ENCODE data around the gene ROBO1. TPM values are rescaled to one million over a fixed set of nuclear protein-coding genes. Genes with fewer than 3 reads are reported as not detected.

Gene ROBO1
- total and polyA plus RNA-seq, 2 of the 8 experiments (the other 6 are each of a cell fraction or from before 2014, with no cell fraction given) = 51.4 to 91.0 TPM

DNA sequence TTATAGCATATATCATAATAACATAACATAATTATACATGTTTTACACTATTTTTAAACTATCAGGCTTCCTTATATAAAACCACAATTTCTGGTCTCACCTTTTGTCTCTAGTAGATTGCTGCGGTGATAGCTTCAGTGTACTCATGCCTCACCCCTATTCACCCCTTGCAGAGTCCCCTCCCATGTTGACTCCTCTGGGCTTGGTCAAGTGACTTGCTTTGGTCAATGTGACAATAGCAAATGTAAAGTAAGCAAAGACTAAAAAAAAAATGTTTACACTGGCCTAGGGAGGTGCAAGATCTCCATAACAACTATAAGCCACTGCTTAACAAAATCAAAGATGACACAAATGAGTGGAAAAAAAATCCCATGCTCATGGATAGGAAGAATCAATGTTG is 537.5 kb downstream of the ROBO1 start:
- Histone ChIP-seq H3K23ac (ENCODE audit: insufficient read length) (no peak overlapping the region), H3K14ac (ENCODE audit: insufficient read length) (no peak overlapping the region), H4K91ac (replicated peaks; ENCODE audit: insufficient read length, low read length) (no peak overlapping the region), H3K4me1 (replicated peaks in 1 of 4; ENCODE audit: control insufficient read depth in 3 of 4, insufficient read depth in 4 of 4, low read length in 3 of 4) (no peaks in the 10 kb centered on the region), H4K5ac (ENCODE audit: insufficient read length, low read depth, low read length) (no peak overlapping the region), H3K79me1 (ENCODE audit: low read depth, low read length) (no peaks in the 10 kb centered on the region), H2BK15ac (ENCODE audit: low read length) (no peak overlapping the region), H3K9ac (replicated peaks in 1 of 4; ENCODE audit: extremely low read depth in 1 of 4, low read depth in 3 of 4, low read length in 3 of 4) (no peak overlapping the region), H2BK12ac (ENCODE audit: low read depth, low read length) (no peak overlapping the region), H3K79me2 (ENCODE audit: control insufficient read depth in 1 of 2, insufficient read depth in 2 of 2, low read length in 2 of 2) (no peaks in the 10 kb centered on the region), H3K36me3 (ENCODE audit: control insufficient read depth in 2 of 4, insufficient read depth in 4 of 4, low read length in 3 of 4) (no peaks in the 10 kb centered on the region), H2BK20ac (ENCODE audit: low read length) (no peak overlapping the region), H2AFZ (ENCODE audit: low read length) (no peak overlapping the region), H4K20me1 (replicated peaks in 1 of 2; ENCODE audit: control insufficient read depth in 1 of 2, insufficient read depth in 2 of 2, low read length in 2 of 2) (no peaks in the 10 kb centered on the region), H3K9me3 (ENCODE audit: insufficient read depth in 2 of 2, low read depth in 1 of 2, low read length in 1 of 2) (0 out of 4 replicates have a peak, but pooled peaks cover 0 to 2% of the 10 kb centered on the region in 2 experiments), H2AK5ac (ENCODE audit: low read depth, low read length) (no peak overlapping the region), H2BK5ac (ENCODE audit: low read depth, low read length) (no peak overlapping the region), H3K4ac (replicated peaks; ENCODE audit: insufficient read length, low read depth, low read length) (no peak overlapping the region), H3K56ac (replicated peaks; ENCODE audit: insufficient read length, low read depth, low read length) (no peak overlapping the region), H3K23me2 (ENCODE audit: low read depth, low read length) (no peaks in the 10 kb centered on the region), H3K4me2 (ENCODE audit: insufficient read depth in 1 of 2, low read depth in 2 of 2, low read length in 2 of 2) (no peak overlapping the region), H3K27ac (ENCODE audit: low read depth, low read length) (no peak overlapping the region), H4K8ac (ENCODE audit: extremely low read depth, insufficient read depth, low read length) (no peak overlapping the region), H3K27me3 (replicated peaks in 1 of 4; ENCODE audit: control insufficient read depth in 3 of 4, extremely low read depth in 1 of 4, insufficient read depth in 3 of 4, low read length in 3 of 4) (no peaks in the 10 kb centered on the region), H3K4me3 (ENCODE audit: extremely low read depth in 1 of 4, insufficient read depth in 2 of 4, low read depth in 3 of 4, low read length in 4 of 4) (no peak overlapping the region), H2BK120ac (replicated peaks; ENCODE audit: low read depth, low read length) (no peak overlapping the region), H3K18ac (ENCODE audit: extremely low read depth, low read length) (no peak overlapping the region)
- WGBS, 2 experiments (ENCODE audit: extremely low coverage in 1 of 2, insufficient coverage in 1 of 2, insufficient read length in 1 of 2, insufficient replicate concordance in 2 of 2, low coverage in 1 of 2, low lambda C conversion rate in 2 of 2, missing lambda C conversion rate in 1 of 2) = 91% methylated on average over 1 of the region's 1 CpG; no CpG with 5 or more reads in 1 of the 2 experiments
- ChIA-PET POLR2A (ENCODE audit: partially characterized antibody) (interaction anchor here (0.7 kb wide), 1 partner anchor 36 kb away, joined by 3 read pairs; no protein-coding TSS in a partner anchor), CTCF (ENCODE audit: partially characterized antibody) (interaction anchor here (0.9 kb wide), 1 partner anchor 132 kb away, joined by 4 read pairs; no protein-coding TSS in a partner anchor)
- DNase-seq (ENCODE audit: low read depth in 1 of 2, low spot score in 2 of 2) (no peak), FAIRE-seq (no peak)
- TF ChIP-seq RAD21 (IDR thresholded peaks at IDR 0.05 in 1 of 2, conservative IDR thresholded peaks at IDR 0.05 in 1 of 2; ENCODE audit: low read depth in 2 of 2, low read length in 2 of 2) (no peak), CTBP2 (IDR thresholded peaks at IDR 0.05; ENCODE audit: borderline replicate concordance, insufficient read depth, insufficient read length, low read length) (no peak), FOSL1 (IDR thresholded peaks at IDR 0.05; ENCODE audit: insufficient read depth, low read depth, low read length) (no peak), CEBPB (IDR thresholded peaks at IDR 0.05; ENCODE audit: low read depth, low read length) (no peak), CREB1 (IDR thresholded peaks at IDR 0.05) (no peak), YY1 (IDR thresholded peaks at IDR 0.05; ENCODE audit: low read depth, low read length) (no peak), GTF2F1 (IDR thresholded peaks at IDR 0.05; ENCODE audit: borderline replicate concordance, low read depth, low read length) (no peak), MAFK (IDR thresholded peaks at IDR 0.05; ENCODE audit: low read depth, low read length) (no peak), KDM1A (IDR thresholded peaks at IDR 0.05; ENCODE audit: borderline replicate concordance, low read length) (no peak), SP2 (IDR thresholded peaks at IDR 0.05; ENCODE audit: low read length) (no peak)
- TF ChIP-seq, protein P1, sequence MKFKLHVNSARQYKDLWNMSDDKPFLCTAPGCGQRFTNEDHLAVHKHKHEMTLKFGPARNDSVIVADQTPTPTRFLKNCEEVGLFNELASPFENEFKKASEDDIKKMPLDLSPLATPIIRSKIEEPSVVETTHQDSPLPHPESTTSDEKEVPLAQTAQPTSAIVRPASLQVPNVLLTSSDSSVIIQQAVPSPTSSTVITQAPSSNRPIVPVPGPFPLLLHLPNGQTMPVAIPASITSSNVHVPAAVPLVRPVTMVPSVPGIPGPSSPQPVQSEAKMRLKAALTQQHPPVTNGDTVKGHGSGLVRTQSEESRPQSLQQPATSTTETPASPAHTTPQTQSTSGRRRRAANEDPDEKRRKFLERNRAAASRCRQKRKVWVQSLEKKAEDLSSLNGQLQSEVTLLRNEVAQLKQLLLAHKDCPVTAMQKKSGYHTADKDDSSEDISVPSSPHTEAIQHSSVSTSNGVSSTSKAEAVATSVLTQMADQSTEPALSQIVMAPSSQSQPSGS (IDR thresholded peaks at IDR 0.05; ENCODE audit: low read length) = no peak
- TF ChIP-seq, protein P2, sequence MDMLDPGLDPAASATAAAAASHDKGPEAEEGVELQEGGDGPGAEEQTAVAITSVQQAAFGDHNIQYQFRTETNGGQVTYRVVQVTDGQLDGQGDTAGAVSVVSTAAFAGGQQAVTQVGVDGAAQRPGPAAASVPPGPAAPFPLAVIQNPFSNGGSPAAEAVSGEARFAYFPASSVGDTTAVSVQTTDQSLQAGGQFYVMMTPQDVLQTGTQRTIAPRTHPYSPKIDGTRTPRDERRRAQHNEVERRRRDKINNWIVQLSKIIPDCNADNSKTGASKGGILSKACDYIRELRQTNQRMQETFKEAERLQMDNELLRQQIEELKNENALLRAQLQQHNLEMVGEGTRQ (IDR thresholded peaks at IDR 0.05; ENCODE audit: low read length) = no peak
